Bronchial epithelial cell (primary cell): ENCODE data around the gene MOV10L1. TPM values are rescaled to one million over a fixed set of nuclear protein-coding genes. Genes with fewer than 3 reads are reported as not detected.
"Not testable (repeated sequence)": the region's sequence is repeated elsewhere in the genome, so short reads cannot be mapped to it uniquely, and the experiment has no call there.

ENCODE experiments used
- DNase-seq: peaks from one replicate; pipeline ENCODE4 v3.0.0-alpha.2; 2010; ENCODE audit warnings: low read depth
- FAIRE-seq: peaks from 2 replicates; lab custom pipeline; 2011; peaks lifted over from hg19 to GRCh38; lab: Jason Lieb, UNC
- H3K27me3 ChIP-seq: 2 replicates; pipeline ENCODE4 v1.5.1; 2011; ENCODE audit warnings: low read length; ENCODE audit not compliant: control insufficient read depth, insufficient read depth
- H3K36me3 ChIP-seq: 2 replicates; pipeline ENCODE4 v1.5.1; 2011; ENCODE audit warnings: low read length; ENCODE audit not compliant: control insufficient read depth, insufficient read depth
- H3K4me3 ChIP-seq: 2 replicates; pipeline ENCODE4 v1.5.1; 2011; ENCODE audit warnings: mild to moderate bottlenecking, low read depth, low read length, control low read depth
- total RNA-seq: library from RNA; depleted of rRNA; stranded (reverse); fragments of >200 nt; gene quantifications from 2 replicates; pipeline ENCODE4 v1.2.1, GENCODE V29; 2014
- TF ChIP-seq, protein P1 (sequence below): IDR thresholded peaks from 2 replicates; pipeline ENCODE4 v1.5.1; 2011; ENCODE audit warnings: mild to moderate bottlenecking, moderate library complexity, low read length, control low read depth, inconsistent platforms; ENCODE audit not compliant: insufficient read depth, severe bottlenecking

The MOV10L1 gene
- total RNA-seq, 1 donor from 2014 or later: 0.26 TPM

DNA sequence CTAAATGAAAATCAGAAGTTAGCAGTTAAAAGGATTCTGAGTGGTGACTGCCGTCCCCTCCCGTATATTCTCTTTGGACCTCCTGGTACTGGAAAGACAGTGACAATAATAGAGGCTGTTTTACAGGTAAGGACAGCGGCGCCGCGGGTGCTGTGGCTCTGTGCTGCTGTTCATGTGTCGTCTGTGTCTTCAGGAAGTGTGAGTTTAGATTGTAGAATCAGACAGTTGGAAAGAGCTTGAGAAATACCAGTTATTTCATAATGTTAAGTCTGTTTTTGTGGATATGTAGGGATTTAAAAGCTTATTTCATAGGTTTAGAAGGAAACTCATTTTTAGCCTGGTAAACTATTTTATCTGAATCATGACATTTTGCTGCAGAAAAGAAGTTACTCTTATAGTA lies 53.3 kb downstream of the MOV10L1 start:
- Histone ChIP-seq H3K27me3 (peaks cover 4% of the 10 kb centered on the region), H3K4me3 (no peak overlapping the region), H3K36me3 (no peaks in the 10 kb centered on the region)
- TF ChIP-seq, protein P1, sequence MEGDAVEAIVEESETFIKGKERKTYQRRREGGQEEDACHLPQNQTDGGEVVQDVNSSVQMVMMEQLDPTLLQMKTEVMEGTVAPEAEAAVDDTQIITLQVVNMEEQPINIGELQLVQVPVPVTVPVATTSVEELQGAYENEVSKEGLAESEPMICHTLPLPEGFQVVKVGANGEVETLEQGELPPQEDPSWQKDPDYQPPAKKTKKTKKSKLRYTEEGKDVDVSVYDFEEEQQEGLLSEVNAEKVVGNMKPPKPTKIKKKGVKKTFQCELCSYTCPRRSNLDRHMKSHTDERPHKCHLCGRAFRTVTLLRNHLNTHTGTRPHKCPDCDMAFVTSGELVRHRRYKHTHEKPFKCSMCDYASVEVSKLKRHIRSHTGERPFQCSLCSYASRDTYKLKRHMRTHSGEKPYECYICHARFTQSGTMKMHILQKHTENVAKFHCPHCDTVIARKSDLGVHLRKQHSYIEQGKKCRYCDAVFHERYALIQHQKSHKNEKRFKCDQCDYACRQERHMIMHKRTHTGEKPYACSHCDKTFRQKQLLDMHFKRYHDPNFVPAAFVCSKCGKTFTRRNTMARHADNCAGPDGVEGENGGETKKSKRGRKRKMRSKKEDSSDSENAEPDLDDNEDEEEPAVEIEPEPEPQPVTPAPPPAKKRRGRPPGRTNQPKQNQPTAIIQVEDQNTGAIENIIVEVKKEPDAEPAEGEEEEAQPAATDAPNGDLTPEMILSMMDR: no peak
- DNase-seq (no peak), FAIRE-seq (no peak)

DNA sequence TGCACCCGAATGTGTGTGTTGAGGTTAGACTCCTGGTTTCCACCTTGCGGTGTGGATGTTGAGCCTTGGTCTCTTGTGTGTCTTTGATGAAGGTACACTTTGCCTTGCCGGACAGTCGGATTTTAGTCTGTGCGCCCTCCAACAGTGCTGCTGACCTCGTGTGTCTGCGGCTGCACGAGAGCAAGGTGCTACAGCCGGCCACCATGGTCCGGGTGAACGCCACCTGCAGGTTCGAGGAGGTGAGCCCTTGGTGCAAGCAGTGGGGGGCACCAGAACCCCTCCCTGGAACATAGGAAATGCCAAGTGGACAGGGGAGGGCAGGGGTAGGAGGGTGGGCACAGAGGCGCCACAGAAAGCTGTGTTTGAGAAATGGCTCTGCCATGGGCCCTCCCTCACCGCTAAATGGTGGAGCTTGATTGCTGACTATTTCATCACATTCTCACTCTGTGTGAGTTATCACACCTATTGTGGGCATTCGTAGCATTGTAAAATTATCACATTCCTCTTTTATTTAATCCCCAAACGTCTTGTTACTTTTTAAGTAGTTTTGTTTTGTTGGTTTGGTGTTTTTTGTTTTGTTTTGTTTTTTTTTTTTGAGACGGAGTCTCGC lies 54.3 kb downstream of the MOV10L1 start:
- Histone ChIP-seq H3K36me3 (no peaks in the 10 kb centered on the region), H3K4me3 (no peak overlapping the region), H3K27me3 (peaks cover 4% of the 10 kb centered on the region)
- TF ChIP-seq, protein P1: no peak
- FAIRE-seq (no peak), DNase-seq (no peak)

DNA sequence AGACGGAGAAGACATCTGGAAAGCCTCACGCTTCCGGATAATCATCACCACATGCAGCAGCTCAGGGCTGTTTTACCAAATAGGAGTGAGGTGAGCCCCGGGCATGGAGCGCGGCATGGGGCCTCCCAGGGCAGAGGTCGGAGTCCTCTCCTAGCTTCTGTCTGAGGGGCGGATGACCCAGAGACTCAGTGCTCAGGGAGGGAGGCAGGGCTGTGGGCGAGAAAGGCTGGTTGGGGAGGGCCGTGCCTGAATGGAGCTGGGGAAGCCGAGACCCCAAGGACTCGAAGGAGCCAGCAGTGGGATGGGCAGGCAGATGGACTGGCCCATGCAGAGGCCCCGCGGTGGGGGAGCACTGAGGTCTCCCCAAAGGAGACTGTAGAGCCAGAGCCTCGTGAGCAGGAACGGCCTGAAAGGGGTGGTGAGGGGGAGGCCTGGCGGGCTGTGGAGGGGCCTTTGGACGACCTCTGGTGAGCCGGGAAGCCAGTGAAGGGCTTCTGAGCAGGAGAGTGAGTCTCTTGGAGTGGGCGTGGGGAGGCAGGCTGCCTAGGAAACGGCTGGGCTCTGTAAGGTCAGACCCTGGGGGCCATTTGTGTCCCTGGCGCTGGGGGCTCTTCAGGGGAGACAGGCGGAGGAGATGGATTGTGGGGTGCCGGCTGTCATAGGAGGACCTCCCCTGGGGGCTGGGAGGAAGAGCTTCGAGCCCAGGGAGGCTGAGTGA lies 56.1 kb downstream of the MOV10L1 start:
- peaks cover 4% of the 10 kb centered on the region for H3K27me3 ChIP-seq
- no peak overlapping the region for H3K4me3 ChIP-seq
- no peak for FAIRE-seq
- H3K36me3 ChIP-seq: no peaks in the 10 kb centered on the region
- TF ChIP-seq, protein P1: no peak
- DNase-seq: no peak

DNA sequence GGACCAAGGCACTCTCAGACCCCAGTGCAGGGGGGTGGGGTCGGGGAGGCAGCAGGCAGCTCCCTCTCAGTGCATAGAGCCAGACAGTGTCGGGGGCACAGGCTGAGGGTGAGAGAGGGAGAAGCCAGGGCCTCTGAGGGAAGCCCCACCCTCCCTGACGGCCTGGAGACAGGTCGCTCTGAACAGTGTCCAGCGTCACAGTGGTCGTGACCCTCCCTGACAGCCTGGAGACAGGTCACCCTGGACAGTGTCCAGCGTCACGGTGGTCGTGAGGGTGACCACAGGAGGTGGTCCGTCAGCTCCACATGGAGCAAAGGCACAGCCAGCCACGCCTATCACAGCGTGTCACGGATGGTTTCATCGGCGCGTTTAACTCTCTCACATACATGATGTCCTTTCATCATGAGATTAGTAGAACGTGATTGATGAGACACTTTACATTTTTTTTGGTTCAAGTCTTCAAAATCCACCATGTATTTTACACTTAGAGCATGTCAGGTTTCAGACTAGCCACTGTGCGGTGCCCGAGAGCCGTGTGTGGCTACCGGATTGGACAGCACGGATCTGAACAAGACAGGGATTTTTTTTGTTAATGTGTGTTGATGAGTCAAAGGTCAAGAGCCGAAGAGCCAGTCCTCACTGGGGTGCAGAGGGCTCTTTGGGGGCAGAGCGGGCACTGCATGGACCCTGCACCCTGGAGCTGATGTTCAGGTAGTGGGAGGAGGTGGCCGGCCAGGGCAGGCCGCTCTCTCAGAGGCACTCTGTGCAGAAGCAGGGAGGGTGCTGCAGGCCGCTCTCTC lies 56.8 kb downstream of the MOV10L1 start:
- H3K27me3 ChIP-seq: peaks cover 4% of the 10 kb centered on the region
- TF ChIP-seq, protein P1: peak; percentile 86
- H3K4me3 ChIP-seq: no peak overlapping the region
- no peaks in the 10 kb centered on the region for H3K36me3 ChIP-seq
- FAIRE-seq: no peak
- DNase-seq: peak; percentile 55

- not testable (repeated sequence) for DNase-seq, FAIRE-seq, H3K4me3 ChIP-seq, H3K36me3 ChIP-seq, H3K27me3 ChIP-seq
Measured at GRCh38 chr22:50147258-50148165, 57.7 kb downstream of the MOV10L1 start.

DNA sequence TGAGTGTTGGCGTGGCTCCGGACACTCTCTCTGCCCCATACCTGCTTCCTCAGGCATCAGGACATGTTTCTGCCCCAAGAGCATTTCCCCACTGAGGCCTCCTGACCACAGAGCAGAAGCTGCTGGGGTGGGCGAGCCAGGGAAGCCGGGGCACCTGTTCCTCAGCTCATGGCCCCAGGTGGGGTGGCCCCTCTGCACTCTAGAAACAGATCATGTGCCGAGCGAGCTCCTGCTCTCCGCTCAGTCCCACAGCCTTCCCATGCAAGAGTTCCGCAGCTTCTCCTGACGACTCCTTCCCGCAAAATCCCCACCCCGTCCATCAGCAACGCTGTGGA lies 58.3 kb downstream of the MOV10L1 start:
- DNase-seq (no peak), FAIRE-seq (no peak)
- TF ChIP-seq, protein P1: no peak
- no peaks in the 10 kb centered on the region for H3K36me3 ChIP-seq
- no peak overlapping the region for H3K4me3 ChIP-seq
- H3K27me3 ChIP-seq: peaks cover 4% of the 10 kb centered on the region
